ENCODE data around the gene PSMA6. TPM values are rescaled to one million over a fixed set of nuclear protein-coding genes. Genes with fewer than 3 reads are reported as not detected.

Gene PSMA6
- total and polyA plus RNA-seq, 4 donors = 87.5 to 151 (median 98.8) TPM

GRCh38 chr14:35258420-35258819, 33.8 kb upstream of the PSMA6 start:
- Histone ChIP-seq H3K27ac (ENCODE audit: low read depth in 1 of 2, low read length in 2 of 2) (peak overlapping the region in 1 of 2 donors; percentile 12), H3K9ac (ENCODE audit: low read depth in 1 of 2, low read length in 2 of 2) (no peak overlapping the region), H3K4me1 (ENCODE audit: control insufficient read depth in 4 of 4, insufficient read depth in 4 of 4, low read length in 3 of 4) (no peaks in the 10 kb centered on the region), H3K9me3 (ENCODE audit: control insufficient read depth in 4 of 4, low read length in 3 of 4) (no peaks in the 10 kb centered on the region), H3K4me3 (ENCODE audit: low read depth in 1 of 3, low read length in 3 of 3) (no peak overlapping the region), H3K36me3 (ENCODE audit: control insufficient read depth in 4 of 4, insufficient read depth in 3 of 4, low read depth in 1 of 4, low read length in 3 of 4) (peaks cover 0 to 2% (median 0%) of the 10 kb centered on the region in 4 donors), H3K27me3 (ENCODE audit: control insufficient read depth in 4 of 4, insufficient read depth in 4 of 4, low read length in 3 of 4) (no peaks in the 10 kb centered on the region)
- WGBS = 89% methylated on average over 6 of the region's 6 CpGs
- no peak for DNase-seq (ENCODE audit: low spot score)
- TF ChIP-seq GABPA (IDR thresholded peaks at IDR 0.05 in 1 of 2, conservative IDR thresholded peaks at IDR 0.05 in 1 of 2) (no peak), EGR1 (IDR thresholded peaks at IDR 0.05; ENCODE audit: low read depth in 2 of 2) (no peak), HNF4A (conservative IDR thresholded peaks at IDR 0.05) (no peak)

- Histone ChIP-seq H3K4me1 (ENCODE audit: control insufficient read depth in 4 of 4, insufficient read depth in 4 of 4, low read length in 3 of 4) (no peaks in the 10 kb centered on the region), H3K36me3 (ENCODE audit: control insufficient read depth in 4 of 4, insufficient read depth in 3 of 4, low read depth in 1 of 4, low read length in 3 of 4) (peaks cover 0 to 3% (median 1%) of the 10 kb centered on the region in 4 donors), H3K27me3 (ENCODE audit: control insufficient read depth in 4 of 4, insufficient read depth in 4 of 4, low read length in 3 of 4) (no peaks in the 10 kb centered on the region), H3K4me3 (ENCODE audit: low read depth in 1 of 3, low read length in 3 of 3) (no peak overlapping the region), H3K9ac (ENCODE audit: low read depth in 1 of 2, low read length in 2 of 2) (no peak overlapping the region), H3K27ac (ENCODE audit: low read depth in 1 of 2, low read length in 2 of 2) (no peak overlapping the region), H3K9me3 (ENCODE audit: control insufficient read depth in 4 of 4, low read length in 3 of 4) (no peaks in the 10 kb centered on the region)
- TF ChIP-seq CTCF (IDR thresholded peaks at IDR 0.05; ENCODE audit: low read depth, low read length, missing input control) = peak; percentile 16
- no peak for TF ChIP-seq NR2F2 (IDR thresholded peaks at IDR 0.05)
- peak; percentile 65 to 70 for TF ChIP-seq RAD21 (IDR thresholded peaks at IDR 0.05)
- no peak for TF ChIP-seq ATF3 (IDR thresholded peaks at IDR 0.05)
- 88% methylated on average over 2 of the region's 2 CpGs for WGBS
- no peak for DNase-seq (ENCODE audit: low spot score)
Observed at GRCh38 chr14:35261774-35262173, 30.4 kb upstream of the PSMA6 start.

- Histone ChIP-seq H3K27me3 (ENCODE audit: control insufficient read depth in 4 of 4, insufficient read depth in 4 of 4, low read length in 3 of 4) (no peaks in the 10 kb centered on the region), H3K4me3 (ENCODE audit: low read depth in 1 of 3, low read length in 3 of 3) (no peak overlapping the region), H3K4me1 (ENCODE audit: control insufficient read depth in 4 of 4, insufficient read depth in 4 of 4, low read length in 3 of 4) (no peaks in the 10 kb centered on the region), H3K27ac (ENCODE audit: low read depth in 1 of 2, low read length in 2 of 2) (no peak overlapping the region), H3K9me3 (ENCODE audit: control insufficient read depth in 4 of 4, low read length in 3 of 4) (no peaks in the 10 kb centered on the region), H3K9ac (ENCODE audit: low read depth in 1 of 2, low read length in 2 of 2) (no peak overlapping the region), H3K36me3 (ENCODE audit: control insufficient read depth in 4 of 4, insufficient read depth in 3 of 4, low read depth in 1 of 4, low read length in 3 of 4) (peaks cover 0 to 5% (median 1%) of the 10 kb centered on the region in 4 donors)
- TF ChIP-seq NR2F2 (IDR thresholded peaks at IDR 0.05) (no peak), REST (IDR thresholded peaks at IDR 0.05) (no peak), YY1 (IDR thresholded peaks at IDR 0.05) (no peak), EGR1 (IDR thresholded peaks at IDR 0.05; ENCODE audit: low read depth in 2 of 2) (no peak), JUND (IDR thresholded peaks at IDR 0.05) (no peak), SP1 (IDR thresholded peaks at IDR 0.05) (no peak), TAF1 (conservative IDR thresholded peaks at IDR 0.05) (no peak), GABPA (IDR thresholded peaks at IDR 0.05 in 1 of 2, conservative IDR thresholded peaks at IDR 0.05 in 1 of 2) (no peak), FOXA1 (IDR thresholded peaks at IDR 0.05) (no peak), RAD21 (IDR thresholded peaks at IDR 0.05) (no peak), HNF4A (conservative IDR thresholded peaks at IDR 0.05) (no peak), CTCF (IDR thresholded peaks at IDR 0.05; ENCODE audit: low read depth, low read length, missing input control) (no peak), MAX (IDR thresholded peaks at IDR 0.05) (no peak), RXRA (IDR thresholded peaks at IDR 0.05) (no peak), ATF3 (IDR thresholded peaks at IDR 0.05) (no peak)
- 88% methylated on average over 3 of the region's 3 CpGs for WGBS
- no peak for DNase-seq (ENCODE audit: low spot score)
Observed at GRCh38 chr14:35262436-35262835, 29.7 kb upstream of the PSMA6 start.
